Colon (tissue), 2 donors: ENCODE results near the gene NHLRC4.

Experiments used
- FAIRE-seq: peaks from 2 replicates; lab custom pipeline; 2012; peaks lifted over from hg19 to GRCh38; lab: Jason Lieb, UNC
- donor health status: control.
- donor health status: control.

The NHLRC4 gene

DNA sequence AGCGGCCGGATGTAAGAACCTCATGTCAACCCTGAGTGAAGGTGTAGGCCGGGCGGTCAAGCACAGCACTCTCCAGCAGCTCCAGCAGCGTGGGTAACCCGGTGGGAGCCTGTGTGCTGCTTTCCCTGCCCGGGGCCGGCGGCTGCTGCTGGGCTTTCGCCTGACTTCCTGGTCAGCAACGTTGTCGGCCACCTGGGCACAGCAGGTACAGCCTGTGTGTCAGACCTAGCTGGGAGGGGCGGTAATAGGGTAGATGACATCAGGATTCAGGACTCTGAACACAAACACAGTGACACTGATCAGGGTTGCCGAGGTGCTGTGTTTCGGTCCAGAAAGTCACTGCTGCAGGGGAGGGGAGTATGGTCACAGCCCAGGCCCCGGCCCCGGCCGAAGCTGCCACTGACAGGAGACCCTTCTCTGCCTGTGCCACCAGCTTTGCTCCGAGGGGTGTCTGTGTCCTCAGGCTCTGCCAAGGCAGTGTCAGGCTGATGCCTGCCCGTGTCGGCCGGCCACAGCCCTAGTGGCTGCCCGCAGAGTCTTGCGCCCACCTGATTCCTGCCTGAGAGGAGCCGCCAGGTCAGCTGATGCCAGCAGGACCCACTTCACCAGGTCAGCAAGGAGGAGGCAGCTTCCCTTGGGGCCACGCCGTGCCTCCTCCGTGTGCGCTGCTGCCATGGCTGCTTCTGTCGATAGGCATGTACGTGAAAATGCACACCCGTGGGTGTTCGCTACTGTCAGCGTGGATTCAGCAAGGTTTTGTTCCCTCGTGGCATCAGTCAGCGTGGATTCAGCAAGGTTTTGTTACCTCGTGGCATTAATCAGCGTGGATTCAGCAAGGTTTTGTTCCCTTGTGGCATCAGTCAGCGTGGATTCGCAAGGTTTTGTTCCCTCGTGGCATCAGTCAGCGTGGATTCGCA is 32.3 kb downstream of the NHLRC4 start:
- FAIRE-seq = no peak

DNA sequence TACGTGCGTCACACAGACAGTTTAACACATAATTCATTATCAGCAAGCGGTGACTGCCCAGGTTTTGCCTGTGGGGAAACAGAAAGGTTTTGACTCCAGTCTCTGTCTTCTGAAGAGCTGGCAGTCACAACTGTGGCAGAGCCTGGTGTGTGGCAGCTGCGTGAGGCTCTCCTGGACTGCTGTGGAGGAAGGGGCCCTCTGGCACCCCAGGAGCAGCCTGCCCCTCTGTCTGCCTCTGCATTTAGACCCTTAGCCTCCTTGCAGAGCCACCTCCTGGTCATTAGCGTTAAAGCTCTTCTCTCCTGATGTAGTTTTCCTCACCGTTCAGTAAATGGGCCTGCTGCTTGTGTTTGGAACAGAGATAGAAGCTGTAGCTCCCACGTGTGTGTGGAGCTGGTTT is 34.0 kb downstream of the NHLRC4 start:
- FAIRE-seq = no peak

DNA sequence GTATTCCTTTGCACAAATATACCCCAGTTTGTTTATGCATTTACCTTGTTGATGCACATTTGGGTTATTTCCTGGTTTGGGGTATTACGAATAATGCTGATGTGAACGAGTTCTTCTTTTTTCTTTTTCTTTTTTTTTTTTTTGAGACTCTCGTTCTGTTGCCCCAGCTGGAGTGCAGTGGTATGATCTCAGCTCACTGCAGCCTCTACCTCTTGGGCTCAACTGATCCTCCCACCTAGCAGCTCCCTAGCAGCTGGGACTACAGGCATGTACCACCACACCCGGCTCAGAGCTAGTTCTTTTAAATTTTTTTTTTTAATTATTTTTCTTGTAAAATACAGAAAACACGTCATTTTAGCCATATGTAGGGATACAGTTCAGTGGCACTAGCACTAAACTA is 37.1 kb downstream of the NHLRC4 start:
- no peak for FAIRE-seq

DNA sequence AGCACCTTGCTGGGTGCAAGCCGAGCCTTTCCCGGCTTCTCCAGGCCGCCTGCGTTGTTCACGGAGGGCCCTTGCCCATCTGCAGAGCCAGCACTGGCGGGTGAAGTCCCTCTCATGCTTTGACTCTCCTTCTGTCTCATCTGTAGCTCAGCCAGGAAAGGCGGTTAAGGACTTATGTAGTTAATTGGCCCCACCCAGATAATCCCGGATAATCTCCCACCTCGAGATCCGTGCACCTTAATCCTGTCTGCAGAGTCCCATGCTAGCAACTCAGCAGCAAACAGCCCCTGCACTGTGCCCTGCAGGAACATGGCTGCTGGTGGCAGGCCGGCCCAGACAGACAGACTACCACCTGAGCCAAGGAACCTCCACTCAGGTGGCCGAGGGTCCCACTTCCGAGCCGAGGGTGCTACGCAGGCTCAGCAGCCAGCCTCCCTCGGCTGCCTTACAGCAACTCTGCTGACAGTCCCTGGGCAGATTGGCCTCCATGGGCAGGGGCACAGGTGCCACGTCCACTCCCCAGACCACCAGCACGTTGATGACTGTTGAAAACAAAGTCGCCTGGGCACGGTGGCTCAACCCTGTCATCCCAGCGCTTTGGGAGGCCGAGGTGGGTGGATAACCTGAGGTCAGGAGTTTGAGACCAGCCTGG is 40.0 kb downstream of the NHLRC4 start:
- no peak for FAIRE-seq

DNA sequence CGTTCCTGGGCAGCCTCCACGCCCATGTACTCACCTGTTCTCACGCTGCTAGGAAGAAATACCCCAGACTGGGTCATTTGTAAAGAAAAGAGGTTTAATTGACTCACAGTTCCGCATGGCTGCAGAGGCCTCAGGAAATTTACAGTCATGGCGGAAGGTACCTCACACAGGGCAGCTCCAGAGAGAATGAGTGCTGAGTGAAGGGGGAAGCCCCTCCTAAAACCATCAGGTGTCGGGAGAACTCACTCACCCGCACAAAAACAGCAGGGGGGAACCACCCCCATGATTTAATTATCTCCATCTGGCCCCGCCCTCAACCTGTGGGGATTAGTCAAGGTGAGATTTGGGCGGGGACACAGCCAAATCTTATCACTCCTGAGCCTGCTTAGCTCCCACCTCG is 41.2 kb downstream of the NHLRC4 start:
- no peak for FAIRE-seq

DNA sequence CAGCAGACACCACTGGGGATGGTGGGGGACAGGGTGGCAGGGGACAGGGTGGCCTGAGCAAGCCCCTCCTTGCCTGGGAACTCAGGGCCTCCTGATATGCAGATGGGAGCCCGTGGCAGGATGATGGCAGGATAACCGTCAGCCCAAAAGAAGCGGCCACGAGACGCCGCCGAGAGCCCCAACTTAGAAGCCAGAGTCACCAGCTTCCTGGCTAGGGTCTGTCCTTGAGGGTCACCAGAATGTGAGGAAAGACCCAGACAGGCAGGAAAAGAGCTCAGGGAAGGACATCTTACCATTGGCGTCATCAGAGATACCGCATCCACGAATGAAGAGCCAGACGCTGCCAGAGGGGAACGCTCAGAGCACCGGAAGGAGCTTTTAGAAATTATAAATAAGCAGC is 42.5 kb downstream of the NHLRC4 start:
- no peak for FAIRE-seq

DNA sequence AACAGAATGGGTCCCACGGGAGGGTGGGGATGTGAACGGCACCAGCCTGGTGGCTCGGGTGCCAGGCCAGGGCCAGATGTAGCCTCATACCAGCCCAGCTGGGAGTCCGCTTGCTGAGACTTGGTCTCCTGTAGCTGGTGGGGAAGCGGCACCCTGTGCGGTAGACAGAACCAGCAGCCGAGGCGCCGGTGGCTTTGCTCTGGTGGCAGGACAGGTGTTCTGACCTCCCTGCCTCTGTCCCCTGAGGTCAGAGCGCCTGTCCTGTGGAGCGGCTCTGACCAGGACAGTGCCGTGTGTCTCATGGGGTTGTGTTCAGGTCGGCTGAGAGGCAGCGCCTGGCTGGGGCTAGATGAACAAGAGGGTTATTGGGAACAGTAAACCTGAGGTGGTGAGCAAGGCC is 43.2 kb downstream of the NHLRC4 start:
- FAIRE-seq = no peak

DNA sequence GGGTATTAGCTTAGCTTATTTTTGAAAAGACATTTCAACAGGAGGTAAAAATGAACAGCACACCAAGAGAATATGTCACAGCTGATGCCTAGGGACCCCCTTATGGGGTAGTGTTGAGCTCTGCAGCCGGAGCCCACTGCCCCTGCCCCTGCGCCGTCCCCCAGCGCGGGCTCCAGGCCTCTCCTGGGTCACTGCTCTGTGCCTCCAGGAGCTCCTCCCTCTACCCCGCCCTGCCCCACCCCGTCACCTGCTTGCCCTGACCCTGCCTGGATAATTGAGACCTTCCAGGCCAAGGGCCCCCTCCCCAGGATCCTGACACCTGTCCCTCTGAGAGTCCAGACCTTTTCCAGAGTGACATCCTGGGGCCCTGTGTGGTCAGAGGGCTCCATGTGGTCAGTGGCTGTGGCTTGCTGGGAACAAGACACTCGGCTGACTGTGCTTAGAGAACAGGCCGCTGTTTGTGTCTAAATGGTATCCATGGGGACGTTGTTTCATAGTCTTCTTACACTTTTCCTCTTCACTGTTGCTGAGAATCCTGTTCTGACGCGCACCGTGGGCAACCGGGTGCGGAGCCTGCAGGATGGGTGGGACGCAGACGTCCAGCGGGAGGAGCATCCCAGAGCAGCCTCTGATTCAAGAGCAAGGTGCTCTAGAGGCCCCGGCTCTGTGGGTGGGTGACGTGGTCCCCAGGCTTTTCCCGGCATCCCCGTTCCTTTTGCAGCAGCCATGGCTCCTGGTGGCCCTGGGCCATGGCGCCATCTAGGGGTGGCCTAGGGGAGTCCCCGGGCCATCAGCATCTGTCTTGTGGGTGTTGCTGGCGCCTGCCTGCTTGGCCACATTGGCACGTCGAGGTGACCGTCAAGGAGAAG is 43.9 kb downstream of the NHLRC4 start:
- no peak for FAIRE-seq

DNA sequence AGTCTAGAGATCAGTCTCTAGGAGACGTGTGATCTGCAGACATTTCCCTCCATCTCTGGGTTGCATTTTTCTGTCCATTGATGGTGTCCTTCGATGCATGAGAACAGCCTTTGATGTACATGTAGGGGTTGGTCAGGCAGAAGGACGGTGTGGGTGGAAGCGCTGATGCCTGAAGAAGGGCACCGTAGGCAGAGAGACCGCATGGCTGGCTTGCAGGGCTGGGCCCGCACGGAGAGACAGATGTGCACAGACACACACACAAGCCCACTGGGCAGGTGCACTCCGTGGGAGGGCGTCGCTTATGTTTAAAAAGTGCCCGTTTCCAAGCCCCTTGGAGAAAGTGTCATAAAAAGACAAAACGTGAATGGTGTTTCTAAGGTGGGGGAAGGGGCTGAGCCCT is 48.3 kb downstream of the NHLRC4 start:
- no peak for FAIRE-seq

DNA sequence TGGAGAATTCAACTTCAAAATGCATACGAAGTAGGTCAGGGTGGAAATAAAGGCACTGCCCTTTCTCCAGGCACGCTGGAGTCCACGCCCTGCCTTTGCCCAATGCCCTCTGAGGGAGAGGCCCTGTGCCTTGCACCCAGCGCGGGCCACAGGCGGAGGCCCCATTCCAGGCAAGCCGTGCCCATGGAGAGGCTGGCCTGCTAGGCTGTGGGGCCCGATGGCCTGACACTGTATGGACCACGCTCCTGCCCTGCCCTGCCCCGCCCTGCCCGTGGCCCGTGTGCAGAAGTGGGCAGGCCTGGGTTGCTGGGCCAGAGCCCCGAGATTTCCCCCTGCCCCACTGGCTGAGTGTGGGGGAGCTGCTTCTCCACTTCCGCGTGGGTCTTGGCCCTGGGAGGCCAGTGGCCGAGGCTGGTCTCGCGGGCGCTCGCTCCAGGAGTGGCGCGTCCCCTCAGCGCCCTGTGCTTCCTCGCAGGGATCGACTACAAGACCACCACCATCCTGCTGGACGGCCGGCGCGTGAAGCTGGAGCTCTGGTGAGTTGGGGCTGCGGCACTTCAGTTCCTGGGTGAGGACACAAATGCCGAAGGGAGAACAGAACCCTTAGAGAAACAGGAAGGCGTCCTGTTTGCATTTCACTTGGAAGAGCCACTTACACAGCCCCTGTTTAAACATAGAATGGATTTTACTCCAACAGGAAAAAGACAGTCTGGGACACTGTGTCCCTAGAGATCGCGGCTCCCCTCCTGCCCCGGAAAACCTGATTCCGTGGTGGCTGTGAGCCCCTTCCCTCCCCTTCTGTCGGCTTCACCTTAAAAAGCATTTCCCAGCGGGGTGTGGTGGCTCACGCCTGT is 50.2 kb downstream of the NHLRC4 start:
- FAIRE-seq = no peak

DNA sequence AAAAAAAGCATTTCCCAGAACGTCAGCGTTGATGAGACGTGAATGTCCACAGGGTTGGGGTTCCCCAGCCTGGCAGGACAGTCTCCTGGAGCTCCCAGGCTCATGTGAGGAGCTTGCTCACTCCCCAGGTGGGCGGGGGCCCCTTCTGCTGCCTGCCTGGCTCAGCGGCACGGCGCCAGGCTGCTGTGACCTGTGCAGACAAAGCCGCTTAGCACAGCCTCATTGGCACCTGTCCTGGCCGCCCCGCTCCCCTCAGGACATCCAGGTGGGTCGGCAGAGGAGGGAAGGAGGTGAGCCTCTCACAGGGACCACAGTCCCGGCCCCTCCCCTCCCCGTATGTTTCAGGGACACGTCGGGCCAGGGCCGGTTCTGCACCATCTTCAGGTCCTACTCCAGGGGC is 51.0 kb downstream of the NHLRC4 start:
- FAIRE-seq = no peak
